GM12872 (cell line): ENCODE measurements around the gene RNF4.

ENCODE experiments used
- TF ChIP-seq, protein P1 (sequence below): IDR thresholded peaks from 3 replicates; pipeline ENCODE4 v1.5.1; 2011; ENCODE audit warnings: low read depth, mild to moderate bottlenecking, low read length, moderate library complexity; ENCODE audit not compliant: insufficient read depth

RNF4 gene

DNA sequence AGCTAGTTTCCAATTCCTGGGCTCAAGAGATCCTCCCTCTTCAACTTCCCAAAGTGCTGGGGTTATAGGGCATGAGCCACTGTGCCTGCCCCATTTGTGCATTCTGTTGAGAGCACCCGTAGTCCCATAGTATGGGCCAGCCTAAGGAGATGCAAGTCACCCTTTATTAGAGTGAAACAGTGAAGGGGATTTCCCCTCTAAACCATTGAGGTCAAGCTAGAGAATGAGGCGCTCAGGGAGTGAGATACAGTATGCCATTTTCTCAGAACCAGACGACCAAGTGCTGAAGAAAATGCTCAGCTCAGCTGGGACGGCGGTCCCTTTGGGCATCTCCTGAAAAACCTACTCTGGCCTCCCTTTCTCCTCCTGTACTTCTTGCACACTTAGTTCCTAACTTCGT lies 18.7 kb downstream of the RNF4 start:
- TF ChIP-seq, protein P1, sequence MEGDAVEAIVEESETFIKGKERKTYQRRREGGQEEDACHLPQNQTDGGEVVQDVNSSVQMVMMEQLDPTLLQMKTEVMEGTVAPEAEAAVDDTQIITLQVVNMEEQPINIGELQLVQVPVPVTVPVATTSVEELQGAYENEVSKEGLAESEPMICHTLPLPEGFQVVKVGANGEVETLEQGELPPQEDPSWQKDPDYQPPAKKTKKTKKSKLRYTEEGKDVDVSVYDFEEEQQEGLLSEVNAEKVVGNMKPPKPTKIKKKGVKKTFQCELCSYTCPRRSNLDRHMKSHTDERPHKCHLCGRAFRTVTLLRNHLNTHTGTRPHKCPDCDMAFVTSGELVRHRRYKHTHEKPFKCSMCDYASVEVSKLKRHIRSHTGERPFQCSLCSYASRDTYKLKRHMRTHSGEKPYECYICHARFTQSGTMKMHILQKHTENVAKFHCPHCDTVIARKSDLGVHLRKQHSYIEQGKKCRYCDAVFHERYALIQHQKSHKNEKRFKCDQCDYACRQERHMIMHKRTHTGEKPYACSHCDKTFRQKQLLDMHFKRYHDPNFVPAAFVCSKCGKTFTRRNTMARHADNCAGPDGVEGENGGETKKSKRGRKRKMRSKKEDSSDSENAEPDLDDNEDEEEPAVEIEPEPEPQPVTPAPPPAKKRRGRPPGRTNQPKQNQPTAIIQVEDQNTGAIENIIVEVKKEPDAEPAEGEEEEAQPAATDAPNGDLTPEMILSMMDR = no peak

DNA sequence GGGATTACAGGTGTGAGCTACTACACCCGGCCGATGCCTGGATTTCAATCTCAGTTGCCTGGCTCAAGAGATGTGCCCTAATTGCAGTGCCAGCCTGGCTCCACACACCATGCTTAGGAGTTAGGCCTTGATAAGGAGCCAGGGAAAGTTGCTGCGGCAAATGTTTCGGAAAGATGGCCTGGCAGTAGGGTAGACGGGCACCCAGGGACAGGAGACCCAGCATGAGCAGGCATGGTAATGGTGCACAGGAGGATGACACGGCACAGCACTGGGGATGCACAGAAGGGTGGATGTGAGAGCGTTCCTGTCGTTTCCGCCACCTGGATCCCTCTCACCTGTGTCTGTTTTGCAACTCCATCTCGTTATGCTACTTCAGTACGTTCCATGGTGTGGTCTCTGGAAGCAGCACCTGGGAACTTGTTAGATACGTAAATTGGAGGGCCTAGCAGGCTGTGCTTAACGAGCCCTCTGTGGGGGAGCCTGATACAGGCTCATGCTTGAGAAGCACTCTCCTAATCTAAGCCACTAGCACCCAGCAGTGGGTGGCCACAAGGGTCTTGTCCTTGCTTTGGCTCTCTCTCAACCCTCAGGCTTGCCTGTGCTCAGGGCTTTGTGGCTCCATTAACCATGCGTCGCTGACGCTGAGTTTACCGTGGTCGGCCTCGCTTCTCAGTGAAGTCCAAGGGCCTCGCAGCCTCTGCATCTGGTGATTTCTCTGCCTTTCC lies 20.3 kb downstream of the RNF4 start:
- TF ChIP-seq, protein P1 = no peak

DNA sequence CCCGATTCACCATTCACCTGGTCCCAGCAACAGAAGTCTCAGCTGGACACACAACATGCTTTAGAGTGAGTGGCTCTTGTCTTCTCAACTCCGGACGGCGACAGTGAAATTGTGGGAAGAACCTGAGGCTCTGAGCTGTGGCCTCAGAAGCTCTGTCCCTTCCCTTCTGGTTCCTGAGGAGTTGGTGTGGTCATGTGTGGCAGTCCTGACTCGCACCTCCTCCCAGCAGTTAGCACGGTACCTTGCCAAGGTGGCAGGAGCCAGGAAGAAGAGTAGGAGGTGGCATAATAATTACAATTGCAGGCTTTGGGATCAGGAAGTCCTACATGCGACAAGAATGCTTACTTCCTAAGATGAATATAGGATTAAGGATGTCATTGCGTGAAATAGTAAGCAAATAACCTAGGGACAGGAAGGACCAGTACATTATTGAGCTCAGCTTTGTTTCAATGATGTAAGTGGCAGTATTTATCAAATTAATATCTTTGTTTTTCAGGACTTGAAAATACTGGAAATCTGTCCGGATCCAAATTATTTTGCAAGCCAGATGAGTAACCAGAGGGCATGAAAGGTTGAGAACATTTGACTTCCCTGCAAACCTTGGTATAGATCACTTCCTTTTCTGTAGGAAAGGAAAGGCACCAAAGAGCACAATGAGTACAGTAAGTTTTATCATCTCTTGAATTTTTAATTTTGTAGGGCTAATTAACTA lies 21.1 kb downstream of the RNF4 start:
- TF ChIP-seq, protein P1 = no peak

DNA sequence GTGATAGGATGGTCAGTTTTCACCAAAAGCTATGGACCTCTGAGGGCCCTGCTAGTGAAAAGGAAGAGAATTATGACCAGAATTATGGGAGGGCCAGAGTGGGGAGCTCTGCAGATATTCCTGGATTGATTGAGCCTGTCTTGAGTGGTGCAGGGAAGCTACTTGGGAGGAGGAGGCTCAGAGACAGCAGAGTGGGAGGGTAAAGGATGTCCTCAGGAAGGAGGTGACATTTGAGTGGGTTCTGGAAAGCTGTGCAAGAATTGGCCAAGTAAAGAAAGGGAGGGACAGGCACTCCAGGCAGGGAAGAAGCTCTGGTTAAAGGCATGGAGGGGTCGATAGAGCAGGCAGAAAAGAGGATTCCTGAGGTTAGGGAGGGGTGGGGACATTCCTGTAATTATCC lies 24.1 kb downstream of the RNF4 start:
- TF ChIP-seq, protein P1 = no peak

DNA sequence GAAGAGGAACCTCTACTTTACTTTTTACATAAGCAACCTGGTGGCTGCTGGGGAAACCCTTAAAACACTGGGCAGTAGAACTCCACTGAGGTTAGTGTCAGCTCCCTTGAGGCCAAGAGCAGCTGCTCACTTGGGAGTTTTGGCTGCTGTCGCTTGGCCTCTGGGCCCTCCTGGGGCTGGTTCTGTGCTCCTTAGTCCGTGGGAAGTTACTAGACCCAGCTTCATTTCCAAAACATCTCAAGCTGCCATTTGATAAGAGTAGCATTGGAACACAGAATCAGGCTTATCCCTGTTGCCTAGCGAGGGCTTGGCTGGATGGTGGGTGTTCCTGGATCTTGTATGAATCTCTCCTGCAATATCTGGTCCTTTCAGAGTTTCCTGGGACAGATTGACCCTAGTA lies 26.1 kb downstream of the RNF4 start:
- TF ChIP-seq, protein P1 = no peak

DNA sequence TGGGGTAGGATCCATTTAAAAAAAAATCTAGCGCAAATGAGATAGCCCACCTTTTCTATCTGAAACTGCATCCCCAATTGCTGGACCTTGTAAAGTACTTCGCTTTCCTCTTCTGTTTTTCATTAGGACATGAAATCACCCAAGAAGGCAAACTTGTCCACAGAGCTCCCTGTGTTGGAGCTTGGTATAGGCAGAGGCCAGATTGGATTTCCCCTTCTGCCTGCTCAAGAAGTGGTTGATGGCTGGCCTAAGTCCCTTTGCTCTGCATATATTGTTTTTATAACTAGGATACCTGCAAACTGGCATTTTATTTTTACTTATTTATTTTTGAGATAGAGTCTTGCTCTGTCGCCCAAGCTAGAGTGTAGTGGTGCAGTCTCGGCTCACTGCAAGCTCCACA lies 28.4 kb downstream of the RNF4 start:
- TF ChIP-seq, protein P1 = no peak

DNA sequence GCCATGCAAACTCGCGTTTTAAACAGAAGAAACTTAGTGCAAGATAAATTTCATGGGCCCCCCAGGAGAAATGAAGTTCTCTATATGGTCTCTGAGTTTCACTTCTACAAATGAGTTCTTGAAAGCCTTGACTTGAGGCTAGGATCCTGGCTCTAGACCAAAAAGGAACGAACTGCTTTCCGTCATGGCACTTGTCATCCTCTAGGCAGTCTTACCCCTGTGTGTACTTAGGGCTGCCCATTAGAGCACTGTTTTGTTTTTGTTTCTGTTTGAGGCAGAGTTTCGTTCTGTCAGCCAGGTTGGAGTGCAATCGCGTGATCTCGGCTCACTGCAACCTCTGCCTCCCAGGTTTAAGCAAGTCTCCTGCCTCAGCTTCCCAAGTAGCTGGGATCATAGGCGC lies 29.0 kb downstream of the RNF4 start:
- TF ChIP-seq, protein P1 = no peak
